GM12878 (cell line): ENCODE measurements around the gene CAMK2G. TPM values are rescaled to one million over a fixed set of nuclear protein-coding genes. Genes with fewer than 3 reads are reported as not detected.

Experiments used
- ATAC-seq: fragments of 200-7000 bp; cut with Tn5 transposase; 3 replicates; pipeline ENCODE4 v1.9.1; 2020; ENCODE audit warnings: mild to moderate bottlenecking, moderate library complexity
- BruUV-seq: library from RNA; stranded (reverse); fragments of 400-500 nt; replicated peaks from 2 replicates; lab custom pipeline; 2021; lab: Mats Ljungman, UMichigan
- CTCF ChIA-PET: fragments of 300-600 bp; sonication (Branson Sonifier 250); formaldehyde crosslinking; extraction: SDS; loops from one replicate; lab custom pipeline; 2021; ENCODE audit warnings: inconsistent platforms; lab: Yijun Ruan, JAX
- POLR2A ChIA-PET: fragments of 350-600 bp; formaldehyde crosslinking; extraction: SDS; loops from one replicate; lab custom pipeline; 2021; ENCODE audit warnings: inconsistent platforms; lab: Charles Lee
- RAD21 ChIA-PET: fragments of 300-600 bp; sonication (Branson Sonifier 250); formaldehyde crosslinking; loops from one replicate; lab custom pipeline; 2023; ENCODE audit warnings: antibody characterized with exemption; ENCODE audit not compliant: unreplicated experiment; lab: Charles Lee
- SMC1A ChIA-PET: fragments of 300-600 bp; sonication (Branson Sonifier 250); formaldehyde crosslinking; loops from one replicate; lab custom pipeline; 2023; ENCODE audit not compliant: unreplicated experiment, uncharacterized antibody; lab: Charles Lee
- DNase-seq: peaks from one replicate; pipeline ENCODE4 v3.0.0-alpha.2; 2011; ENCODE audit warnings: low read depth, low spot score
- FAIRE-seq: peaks from 3 replicates; lab custom pipeline; 2011; peaks lifted over from hg19 to GRCh38; lab: Jason Lieb, UNC
- H2AFZ ChIP-seq: 2 replicates; pipeline ENCODE4 v1.6.0; 2011; ENCODE audit warnings: low read depth, low read length, control low read depth; ENCODE audit not compliant: control insufficient read depth
- H3K27ac ChIP-seq: 2 replicates; pipeline ENCODE4 v1.5.1; 2011; ENCODE audit warnings: control low read depth; ENCODE audit not compliant: control insufficient read depth, insufficient read depth
- H3K27me3 ChIP-seq, 2 experiments: replicated peaks in 1 of 2; 2 replicates each; pipeline versions ENCODE4 v1.6.0 to v1.6.1; 2011; ENCODE audit warnings: low read length in 1 of 2; ENCODE audit not compliant: control insufficient read depth in 2 of 2, insufficient read depth in 2 of 2
- H3K36me3 ChIP-seq, 2 experiments: 2 replicates each; pipeline ENCODE4 v1.5.1; 2011; ENCODE audit warnings: low read length in 1 of 2; ENCODE audit not compliant: control insufficient read depth in 2 of 2, insufficient read depth in 2 of 2
- H3K4me1 ChIP-seq: 2 replicates; pipeline ENCODE4 v1.6.1; 2011; ENCODE audit warnings: mild to moderate bottlenecking, low read length, moderate library complexity, mixed read lengths; ENCODE audit not compliant: control insufficient read depth, insufficient read depth
- H3K4me2 ChIP-seq: 2 replicates; pipeline ENCODE4 v1.6.0; 2011; ENCODE audit warnings: control low read depth; ENCODE audit not compliant: control insufficient read depth, insufficient read depth
- H3K4me3 ChIP-seq: fragments of 200-600 bp; sonication (generic); 2 replicates; pipeline ENCODE4 v1.5.1; 2016
- H3K79me2 ChIP-seq: 2 replicates; pipeline ENCODE4 v1.6.0; 2011; ENCODE audit warnings: low read length; ENCODE audit not compliant: control insufficient read depth, insufficient read depth
- H3K9ac ChIP-seq: 2 replicates; pipeline ENCODE4 v1.8.0; 2011; ENCODE audit warnings: low read length, control low read depth, mixed read lengths; ENCODE audit not compliant: control insufficient read depth, insufficient read depth
- H3K9me3 ChIP-seq: replicated peaks from 3 replicates; pipeline ENCODE4 v1.5.1; 2011; ENCODE audit warnings: mild to moderate bottlenecking, low read length; ENCODE audit not compliant: control insufficient read depth, insufficient read depth
- H4K20me1 ChIP-seq: 2 replicates; pipeline ENCODE4 v1.6.0; 2011; ENCODE audit not compliant: control insufficient read depth, insufficient read depth
- BMI1 ChIP-seq: fragments of 450-650 bp; IDR thresholded peaks from 2 replicates; pipeline ENCODE4 v1.6.1; 2016; ENCODE audit warnings: mild to moderate bottlenecking, moderate library complexity, borderline replicate concordance
- BRCA1 ChIP-seq: IDR thresholded peaks from 2 replicates; pipeline ENCODE4 v1.6.1; 2011; ENCODE audit warnings: low read depth, low read length, improper control_type of control experiment
- IRF4 ChIP-seq: IDR thresholded peaks from 2 replicates; pipeline ENCODE4 v1.6.1; 2011; ENCODE audit warnings: low read depth, low read length
- MTA3 ChIP-seq: IDR thresholded peaks from 2 replicates; pipeline ENCODE4 v1.6.1; 2012; ENCODE audit warnings: low read length, inconsistent platforms, borderline replicate concordance
- MYC ChIP-seq: IDR thresholded peaks from 2 replicates; pipeline ENCODE4 v1.6.1; 2011; ENCODE audit warnings: mild to moderate bottlenecking, low read length, moderate library complexity, inconsistent platforms; ENCODE audit not compliant: insufficient read depth, insufficient replicate concordance, insufficient read length, severe bottlenecking
- NR2C1 ChIP-seq: fragments of 450-650 bp; IDR thresholded peaks from 2 replicates; pipeline ENCODE4 v1.6.1; 2017; ENCODE audit warnings: antibody characterized with exemption, mild to moderate bottlenecking, moderate library complexity
- NR2C2 ChIP-seq: IDR thresholded peaks from 2 replicates; pipeline ENCODE4 v1.6.1; 2011; ENCODE audit warnings: borderline replicate concordance, low read depth; ENCODE audit not compliant: control insufficient read depth, insufficient read length
- PAX8 ChIP-seq: fragments of 450-650 bp; IDR thresholded peaks from 2 replicates; pipeline ENCODE4 v1.6.1; 2017; ENCODE audit warnings: mild to moderate bottlenecking, moderate library complexity
- POLR2A ChIP-seq: IDR thresholded peaks from 2 replicates; pipeline ENCODE4 v1.6.1; 2011; ENCODE audit warnings: low read depth, mild to moderate bottlenecking, low read length
- POLR2AphosphoS5 ChIP-seq: IDR thresholded peaks from 2 replicates; pipeline ENCODE4 v1.6.1; 2011; ENCODE audit warnings: mild to moderate bottlenecking, low read length, inconsistent platforms
- ZNF687 ChIP-seq: fragments of 450-650 bp; IDR thresholded peaks from 2 replicates; pipeline ENCODE4 v1.6.1; 2017; ENCODE audit warnings: mild to moderate bottlenecking, moderate library complexity
- WGBS: methylation state at CpG from one replicate; pipeline ENCODE4 v1.1.6; 2016; ENCODE audit warnings: low lambda C conversion rate; ENCODE audit not compliant: insufficient replicate concordance, insufficient coverage; ENCODE audit errors: missing lambda C conversion rate; 5-methylcytosine and 5-hydroxymethylcytosine counted together
- in situ Hi-C: fragments of 300-500 bp; cut with MboI; formaldehyde crosslinking; loops from 9 replicates; pipeline ENCODE4 v1.14.3; 2018; ENCODE audit warnings: mixed read lengths
- intact Hi-C: fragments of 100-400 bp; cut with micrococcal nuclease; formaldehyde crosslinking; loops from one replicate; pipeline ENCODE4 v1.14.2; 2022; ENCODE audit not compliant: unreplicated experiment
- polyA plus RNA-seq, 11 experiments: library from polyadenylated mRNA; depleted of rRNA in 4 of 11; unstranded in 6 of 11; stranded (reverse) in 5 of 11; fragments of >200 nt; fragmentation: Nextera tagmentation in 4 of 11; fragmentation: Illumina TruSeq in 1 of 11; extraction: Ambion mirVana in 4 of 11; extraction: Trizol in 1 of 11; gene quantifications; 1 replicate in 1 of 11; 2 replicates in 10 of 11; pipeline versions ENCODE4 v1.2.1 to v1.2.3, GENCODE V29; 2011 to 2016; ENCODE audit warnings: inconsistent platforms in 2 of 11, missing spikeins in 2 of 11, low read depth in 1 of 11
- total RNA-seq, 4 experiments: library from RNA; depleted of rRNA in 3 of 4; stranded (reverse); fragments of >200 nt in 3 of 4; fragmentation: Illumina TruSeq in 1 of 4; extraction: Trizol in 1 of 4; gene quantifications; 2 replicates each; pipeline versions ENCODE4 v1.2.1 to v1.2.3, GENCODE V29; 2013 to 2021
- TF ChIP-seq, protein P1 (sequence below): fragments of 450-650 bp; IDR thresholded peaks from 2 replicates; pipeline ENCODE4 v1.6.1; 2016; ENCODE audit warnings: mild to moderate bottlenecking, moderate library complexity, borderline replicate concordance

Gene CAMK2G
- total and polyA plus RNA-seq, 10 of the 15 experiments (the other 5 are each of a cell fraction or from before 2014, with no cell fraction given) = 5.5 to 24.3 (median 16.9) TPM

DNA sequence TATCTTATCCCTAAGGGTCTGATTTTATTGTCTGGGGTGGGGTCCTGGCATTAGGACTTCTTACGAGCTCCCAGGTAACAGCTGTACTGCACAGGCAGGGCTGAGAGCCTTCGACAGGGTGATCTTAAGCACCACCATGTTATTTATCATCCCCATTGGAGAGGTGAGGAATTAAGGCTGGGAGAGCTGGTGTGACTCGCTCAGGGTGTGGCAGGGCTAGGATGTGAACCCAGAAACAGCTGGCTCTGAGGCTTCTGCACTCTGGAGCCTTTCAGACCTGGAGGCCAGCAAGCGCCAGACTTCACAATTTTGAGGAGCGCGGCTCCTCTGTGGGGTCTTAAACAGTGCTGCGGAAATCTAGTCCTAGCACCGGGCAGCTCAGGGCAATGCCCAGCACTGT is 35.5 kb downstream of the CAMK2G start:
- Histone ChIP-seq H3K9me3 (no peaks in the 10 kb centered on the region), H2AFZ (no peak overlapping the region), H3K27me3 (no peaks in the 10 kb centered on the region), H4K20me1 (no peaks in the 10 kb centered on the region), H3K27ac (no peak overlapping the region), H3K4me3 (no peak overlapping the region), H3K4me2 (no peak overlapping the region), H3K36me3 (peaks cover 0 to 4% of the 10 kb centered on the region in 2 experiments; a peak in 3 of 4 replicates), H3K79me2 (no peaks in the 10 kb centered on the region), H3K9ac (no peak overlapping the region), H3K4me1 (no peaks in the 10 kb centered on the region)
- FAIRE-seq = no peak
- BruUV-seq = no TSS peak
- WGBS = 98% methylated on average over 8 of the region's 8 CpGs
- ChIA-PET RAD21 (no interaction called here), CTCF (interaction anchor here (1.0 to 2.0 kb wide), 2 partner anchors 41 to 185 kb away, joined by 3 to 7 read pairs; no protein-coding TSS in a partner anchor), POLR2A (no interaction called here), SMC1A (interaction anchor here (1.6 to 3.4 kb wide), 3 partner anchors 9 to 41 kb away, joined by 4 to 8 read pairs (median 6); no protein-coding TSS in a partner anchor)
- in situ Hi-C loops (no loop called here), intact Hi-C loops (no loop called here)
- ATAC-seq = no peak
- no peak for DNase-seq
- TF ChIP-seq NR2C1 (no peak), PAX8 (no peak), POLR2A (no peak), MTA3 (no peak), POLR2AphosphoS5 (no peak), MYC (no peak), NR2C2 (no peak), ZNF687 (no peak), BMI1 (no peak), BRCA1 (no peak), IRF4 (no peak)
- TF ChIP-seq, protein P1, sequence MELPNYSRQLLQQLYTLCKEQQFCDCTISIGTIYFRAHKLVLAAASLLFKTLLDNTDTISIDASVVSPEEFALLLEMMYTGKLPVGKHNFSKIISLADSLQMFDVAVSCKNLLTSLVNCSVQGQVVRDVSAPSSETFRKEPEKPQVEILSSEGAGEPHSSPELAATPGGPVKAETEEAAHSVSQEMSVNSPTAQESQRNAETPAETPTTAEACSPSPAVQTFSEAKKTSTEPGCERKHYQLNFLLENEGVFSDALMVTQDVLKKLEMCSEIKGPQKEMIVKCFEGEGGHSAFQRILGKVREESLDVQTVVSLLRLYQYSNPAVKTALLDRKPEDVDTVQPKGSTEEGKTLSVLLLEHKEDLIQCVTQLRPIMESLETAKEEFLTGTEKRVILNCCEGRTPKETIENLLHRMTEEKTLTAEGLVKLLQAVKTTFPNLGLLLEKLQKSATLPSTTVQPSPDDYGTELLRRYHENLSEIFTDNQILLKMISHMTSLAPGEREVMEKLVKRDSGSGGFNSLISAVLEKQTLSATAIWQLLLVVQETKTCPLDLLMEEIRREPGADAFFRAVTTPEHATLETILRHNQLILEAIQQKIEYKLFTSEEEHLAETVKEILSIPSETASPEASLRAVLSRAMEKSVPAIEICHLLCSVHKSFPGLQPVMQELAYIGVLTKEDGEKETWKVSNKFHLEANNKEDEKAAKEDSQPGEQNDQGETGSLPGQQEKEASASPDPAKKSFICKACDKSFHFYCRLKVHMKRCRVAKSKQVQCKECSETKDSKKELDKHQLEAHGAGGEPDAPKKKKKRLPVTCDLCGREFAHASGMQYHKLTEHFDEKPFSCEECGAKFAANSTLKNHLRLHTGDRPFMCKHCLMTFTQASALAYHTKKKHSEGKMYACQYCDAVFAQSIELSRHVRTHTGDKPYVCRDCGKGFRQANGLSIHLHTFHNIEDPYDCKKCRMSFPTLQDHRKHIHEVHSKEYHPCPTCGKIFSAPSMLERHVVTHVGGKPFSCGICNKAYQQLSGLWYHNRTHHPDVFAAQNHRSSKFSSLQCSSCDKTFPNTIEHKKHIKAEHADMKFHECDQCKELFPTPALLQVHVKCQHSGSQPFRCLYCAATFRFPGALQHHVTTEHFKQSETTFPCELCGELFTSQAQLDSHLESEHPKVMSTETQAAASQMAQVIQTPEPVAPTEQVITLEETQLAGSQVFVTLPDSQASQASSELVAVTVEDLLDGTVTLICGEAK = no peak
